Neuronal stem cell (in vitro differentiated cells): ENCODE results near the gene ANKRD35.
"Not testable (repeated sequence)": the region's sequence is repeated elsewhere in the genome, so short reads cannot be mapped to it uniquely, and the experiment has no call there.

Experiments used
- DNase-seq: peaks from one replicate; pipeline ENCODE4 v3.0.0-alpha.2; 2013; ENCODE audit warnings: low spot score
- H2AFZ ChIP-seq: one replicate; pipeline ENCODE4 v1.6.1; 2013; ENCODE audit warnings: mild to moderate bottlenecking, low read length, inconsistent platforms
- H2AK5ac ChIP-seq: 2 replicates; pipeline ENCODE4 v1.6.1; 2013; ENCODE audit warnings: low read depth, mild to moderate bottlenecking, inconsistent platforms, low read length, moderate library complexity, mixed read lengths
- H2BK120ac ChIP-seq: 2 replicates; pipeline ENCODE4 v1.6.1; 2013; ENCODE audit warnings: low read depth, mild to moderate bottlenecking, inconsistent platforms, low read length, moderate library complexity, mixed read lengths
- H2BK12ac ChIP-seq: one replicate; pipeline ENCODE4 v1.6.1; 2013; ENCODE audit warnings: low read length, inconsistent platforms
- H2BK15ac ChIP-seq: 2 replicates; pipeline ENCODE4 v1.6.1; 2013; ENCODE audit warnings: mild to moderate bottlenecking, low read length, inconsistent platforms, mixed read lengths
- H2BK5ac ChIP-seq: one replicate; pipeline ENCODE4 v1.6.1; 2013; ENCODE audit warnings: inconsistent platforms, mild to moderate bottlenecking, low read length, moderate library complexity
- H3K14ac ChIP-seq: one replicate; pipeline ENCODE4 v1.6.1; 2013; ENCODE audit warnings: low read length, inconsistent platforms
- H3K18ac ChIP-seq: 2 replicates; pipeline ENCODE4 v1.6.1; 2013; ENCODE audit warnings: low read length, inconsistent platforms
- H3K23ac ChIP-seq: 2 replicates; pipeline ENCODE4 v1.6.1; 2013; ENCODE audit warnings: low read depth, mild to moderate bottlenecking, mixed read lengths, low read length, inconsistent platforms; ENCODE audit not compliant: poor library complexity
- H3K27ac ChIP-seq: replicated peaks from 3 replicates; pipeline ENCODE4 v1.5.1; 2013; ENCODE audit warnings: low read length, inconsistent platforms
- H3K27me3 ChIP-seq, 3 experiments: 2 replicates each; pipeline ENCODE4 v1.6.1; 2013; ENCODE audit warnings: low read length in 3 of 3, mild to moderate bottlenecking in 2 of 3, inconsistent platforms in 1 of 3, low read depth in 1 of 3, mixed read lengths in 1 of 3, moderate library complexity in 1 of 3; ENCODE audit not compliant: control insufficient read depth in 3 of 3, insufficient read depth in 3 of 3
- H3K36me3 ChIP-seq, 2 donors: replicated peaks in 1 of 2; 2 replicates each; pipeline ENCODE4 v1.6.1; 2013; ENCODE audit warnings: low read length in 2 of 2; ENCODE audit not compliant: control insufficient read depth in 2 of 2, insufficient read depth in 2 of 2
- H3K4ac ChIP-seq: 2 replicates; pipeline ENCODE4 v1.6.1; 2013; ENCODE audit warnings: inconsistent platforms, mild to moderate bottlenecking, low read length, moderate library complexity
- H3K4me1 ChIP-seq, 2 donors: 1 replicate in 1 of 2; 2 replicates in 1 of 2; pipeline ENCODE4 v1.6.1; 2013; ENCODE audit warnings: low read length in 2 of 2, low read depth in 1 of 2; ENCODE audit not compliant: control insufficient read depth in 2 of 2, insufficient read depth in 1 of 2
- H3K4me2 ChIP-seq: one replicate; pipeline ENCODE4 v1.6.1; 2013; ENCODE audit warnings: mild to moderate bottlenecking, low read length, inconsistent platforms; ENCODE audit not compliant: insufficient read depth, poor library complexity, severe bottlenecking
- H3K4me3 ChIP-seq, 2 donors: 2 replicates each; pipeline ENCODE4 v1.5.1; 2013; ENCODE audit warnings: low read length in 2 of 2, mild to moderate bottlenecking in 2 of 2, inconsistent platforms in 1 of 2, moderate library complexity in 1 of 2
- H3K79me1 ChIP-seq: one replicate; pipeline ENCODE4 v1.6.1; 2013; ENCODE audit warnings: low read depth, mild to moderate bottlenecking, inconsistent platforms, low read length, moderate library complexity
- H3K9ac ChIP-seq: one replicate; pipeline ENCODE4 v1.6.1; 2013; ENCODE audit warnings: mild to moderate bottlenecking, low read depth, low read length, inconsistent platforms; ENCODE audit not compliant: poor library complexity
- H3K9me3 ChIP-seq, 2 donors: replicated peaks in 1 of 2; 2 replicates each; pipeline versions ENCODE3 to v1.6.1; 2013; ENCODE audit warnings: low read length in 2 of 2, mild to moderate bottlenecking in 2 of 2, inconsistent platforms in 1 of 2, low read depth in 1 of 2, mixed read lengths in 1 of 2, moderate library complexity in 1 of 2; ENCODE audit not compliant: control insufficient read depth in 2 of 2, insufficient read depth in 1 of 2
- H4K8ac ChIP-seq: one replicate; pipeline ENCODE4 v1.6.1; 2013; ENCODE audit warnings: low read depth, mild to moderate bottlenecking, inconsistent platforms, low read length, moderate library complexity
- H4K91ac ChIP-seq: one replicate; pipeline ENCODE4 v1.6.1; 2013; ENCODE audit warnings: low read length, low read depth, mild to moderate bottlenecking, inconsistent platforms; ENCODE audit not compliant: poor library complexity
- WGBS, 2 donors: extraction: QIAGEN DNeasy Blood & Tissue Kit; methylation state at CpG; one replicate each; pipeline ENCODE4 v1.1.7; 2013; ENCODE audit warnings: missing lambda C conversion rate in 2 of 2, mixed read lengths in 1 of 2; ENCODE audit not compliant: insufficient read length in 2 of 2, insufficient replicate concordance in 1 of 2; ENCODE audit errors: extremely low coverage in 2 of 2; 5-methylcytosine and 5-hydroxymethylcytosine counted together

Gene ANKRD35

DNA sequence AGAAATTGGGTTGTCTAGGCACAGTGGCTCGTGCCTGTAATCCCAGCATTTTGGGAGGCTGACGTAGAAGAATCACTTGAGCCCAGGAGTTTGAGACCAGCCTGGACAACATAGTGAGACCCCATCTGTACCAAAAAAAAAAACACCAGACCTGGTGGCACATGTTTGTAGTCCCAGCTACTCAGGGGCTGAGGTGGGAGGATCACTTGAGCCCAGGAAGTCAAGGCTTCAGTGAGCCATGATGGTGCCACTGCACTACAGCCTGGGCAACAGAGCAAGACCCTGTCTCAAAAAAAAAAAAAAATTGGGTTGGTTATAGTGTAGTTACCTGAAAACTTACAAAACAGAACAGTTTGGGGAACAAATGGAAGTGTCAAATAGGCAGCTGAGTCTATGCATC, 54.9 kb downstream of the ANKRD35 start:
- not testable (repeated sequence) for H3K23ac ChIP-seq, H2BK15ac ChIP-seq, H3K4me3 ChIP-seq, H2AK5ac ChIP-seq, H3K14ac ChIP-seq, H2BK12ac ChIP-seq, H3K4ac ChIP-seq, H4K91ac ChIP-seq, H3K18ac ChIP-seq, H2AFZ ChIP-seq, H3K79me1 ChIP-seq, H3K4me1 ChIP-seq, H4K8ac ChIP-seq, H3K9ac ChIP-seq, DNase-seq, H3K4me2 ChIP-seq, H3K27me3 ChIP-seq, H2BK120ac ChIP-seq, H3K27ac ChIP-seq, H2BK5ac ChIP-seq, H3K9me3 ChIP-seq
- peaks cover 38 to 97% of the 10 kb centered on the region in 2 donors for H3K36me3 ChIP-seq
- no CpG with 5 or more reads among the region's 2 CpGs for WGBS, 2 donors

DNA sequence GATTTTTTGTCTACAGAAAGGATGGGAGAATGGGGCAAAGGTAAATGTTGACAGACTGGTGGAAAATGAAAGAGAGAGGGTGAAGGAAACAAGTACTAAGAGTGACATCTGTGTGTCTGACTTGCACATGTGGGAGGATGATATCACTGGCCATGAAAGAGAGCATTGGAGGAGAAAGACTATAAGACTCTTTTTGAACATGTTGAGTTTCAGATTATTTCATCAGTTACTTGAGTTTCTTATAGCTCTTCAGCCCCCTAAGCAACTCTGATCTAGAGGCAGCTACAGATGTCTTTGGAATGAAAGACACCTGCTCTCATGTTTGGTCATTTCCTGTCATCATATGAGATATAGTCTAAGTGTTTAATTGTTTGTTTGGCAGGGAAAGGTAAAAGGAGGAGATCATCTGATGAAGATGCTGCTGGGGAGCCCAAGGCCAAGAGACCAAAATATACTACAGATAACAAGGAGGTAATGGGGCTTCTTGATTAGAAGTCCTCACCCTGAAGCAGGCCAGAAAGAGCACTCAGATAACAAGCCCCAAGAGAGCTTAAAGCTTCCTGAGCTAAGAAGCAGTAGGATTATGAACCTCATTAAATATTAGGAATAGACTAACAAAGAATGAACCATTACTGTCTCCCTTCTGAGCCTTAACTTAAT, 57.2 kb downstream of the ANKRD35 start:
- Histone ChIP-seq H3K18ac (no peak overlapping the region), H3K4ac (no peak overlapping the region), H2AFZ (no peak overlapping the region), H3K4me1 (peaks cover 0 to 2% of the 10 kb centered on the region in 2 donors), H2BK120ac (no peak overlapping the region), H3K9ac (no peak overlapping the region), H3K23ac (no peak overlapping the region), H4K91ac (no peak overlapping the region), H2BK12ac (no peak overlapping the region), H3K4me3 (no peak overlapping the region), H3K27me3 (no peaks in the 10 kb centered on the region), H3K79me1 (no peaks in the 10 kb centered on the region), H4K8ac (no peak overlapping the region), H2AK5ac (no peak overlapping the region), H3K9me3 (no peaks in the 10 kb centered on the region), H3K14ac (no peak overlapping the region), H3K4me2 (no peak overlapping the region), H2BK5ac (no peak overlapping the region), H2BK15ac (no peak overlapping the region), H3K27ac (no peak overlapping the region), H3K36me3 (peaks cover 31 to 78% of the 10 kb centered on the region in 2 donors)
- DNase-seq, result no peak

DNA sequence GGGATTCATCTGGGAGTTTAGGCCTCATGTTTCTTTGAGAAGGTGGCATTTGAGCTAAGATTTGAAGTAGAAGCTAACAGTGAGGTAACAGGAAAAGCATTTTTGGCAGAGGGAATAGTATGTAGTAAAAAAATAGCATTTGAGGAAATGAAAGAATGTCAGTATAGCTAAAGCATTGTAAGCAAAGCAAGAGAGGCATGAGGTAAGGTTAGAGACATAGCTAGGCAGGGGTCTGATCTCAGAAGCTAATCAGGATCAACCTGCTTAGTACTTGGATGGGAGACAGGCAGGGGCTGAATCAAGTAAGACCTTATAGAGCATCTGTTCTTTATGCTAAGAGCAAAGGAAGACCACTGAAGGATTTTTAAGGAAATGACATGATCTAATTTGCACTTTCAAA, 57.7 kb downstream of the ANKRD35 start:
- Histone ChIP-seq H3K18ac (no peak overlapping the region), H2BK12ac (no peak overlapping the region), H3K4ac (no peak overlapping the region), H4K91ac (no peak overlapping the region), H2AFZ (no peak overlapping the region), H4K8ac (no peak overlapping the region), H3K4me3 (no peak overlapping the region), H2BK15ac (no peak overlapping the region), H3K27me3 (no peaks in the 10 kb centered on the region), H3K79me1 (no peaks in the 10 kb centered on the region), H3K14ac (no peak overlapping the region), H3K36me3 (peaks cover 26 to 73% of the 10 kb centered on the region in 2 donors), H2AK5ac (no peak overlapping the region), H3K4me1 (peaks cover 0 to 2% of the 10 kb centered on the region in 2 donors), H3K4me2 (no peak overlapping the region), H3K27ac (no peak overlapping the region), H3K9me3 (no peaks in the 10 kb centered on the region), H2BK120ac (no peak overlapping the region), H3K23ac (no peak overlapping the region), H3K9ac (no peak overlapping the region), H2BK5ac (no peak overlapping the region)
- DNase-seq, result no peak

DNA sequence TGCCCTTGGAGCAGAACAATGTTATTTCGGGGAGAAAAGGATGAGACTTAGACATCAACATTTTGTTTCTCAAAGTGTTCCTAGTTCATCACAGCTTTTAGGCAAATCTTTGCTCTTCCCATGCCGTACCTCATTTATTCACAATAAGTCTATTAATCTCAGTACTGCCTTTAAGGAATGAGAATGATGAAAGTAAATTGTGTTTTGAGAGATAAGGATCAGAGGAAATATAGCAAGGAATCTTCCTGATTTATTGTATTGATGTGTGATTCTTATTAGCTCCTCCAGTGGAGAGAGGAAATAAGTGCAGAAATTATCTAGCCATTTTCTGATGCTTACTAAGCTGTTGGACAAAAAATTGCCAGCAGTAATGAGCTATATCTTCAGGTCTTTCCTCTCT, 59.6 kb downstream of the ANKRD35 start:
- no peak overlapping the region for H3K4ac ChIP-seq
- H2BK15ac ChIP-seq, result no peak overlapping the region
- peaks cover 0 to 2% of the 10 kb centered on the region in 2 donors for H3K4me1 ChIP-seq
- H3K18ac ChIP-seq, result no peak overlapping the region
- no peak overlapping the region for H4K8ac ChIP-seq
- peaks cover 20 to 54% of the 10 kb centered on the region in 2 donors for H3K36me3 ChIP-seq
- no peak for DNase-seq
- H3K9me3 ChIP-seq, result no peaks in the 10 kb centered on the region
- peak overlapping the region in 1 of 2 donors; percentile 59 for H3K4me3 ChIP-seq
- H3K4me2 ChIP-seq, result no peak overlapping the region
- no peak overlapping the region for H2BK120ac ChIP-seq
- no peak overlapping the region for H3K14ac ChIP-seq
- no peaks in the 10 kb centered on the region for H3K27me3 ChIP-seq
- H2AFZ ChIP-seq, result no peak overlapping the region
- no peak overlapping the region for H3K23ac ChIP-seq
- H2BK5ac ChIP-seq, result no peak overlapping the region
- H3K9ac ChIP-seq, result no peak overlapping the region
- H2AK5ac ChIP-seq, result no peak overlapping the region
- H4K91ac ChIP-seq, result no peak overlapping the region
- no peak overlapping the region for H3K27ac ChIP-seq
- H3K79me1 ChIP-seq, result no peaks in the 10 kb centered on the region
- H2BK12ac ChIP-seq, result no peak overlapping the region
- no CpG with 5 or more reads among the region's 2 CpGs for WGBS, 2 donors
